ENCODE results near the gene GP9. TPM values are rescaled to one million over a fixed set of nuclear protein-coding genes. Genes with fewer than 3 reads are reported as not detected.

Gene GP9
- total RNA-seq, 3 donors from 2014 or later (not counting 1 experiment from before 2014, with no cell fraction given) = 0.86 to 8.6 (median 3.8) TPM

GRCh38 chr3:129047553-129047839, 13.1 kb upstream of the GP9 start:
- Histone ChIP-seq H3K4me3 (ENCODE audit: low read length) (no peak overlapping the region), H3K9me3 (ENCODE audit: control insufficient read depth, insufficient read depth, low read length) (no peaks in the 10 kb centered on the region), H3K36me3 (ENCODE audit: control insufficient read depth, insufficient read depth, low read length) (no peaks in the 10 kb centered on the region), H3K27ac (ENCODE audit: low read length) (no peak overlapping the region), H3K27me3 (ENCODE audit: control insufficient read depth, insufficient read depth, low read length) (no peaks in the 10 kb centered on the region), H3K4me1 (ENCODE audit: control insufficient read depth, insufficient read depth, low read length) (peaks cover 11% of the 10 kb centered on the region)
- peaks cover 6 to 10% of the 10 kb centered on the region in 2 donors for H3K27me3 Mint-ChIP-seq (ENCODE audit: low read depth in 2 of 2)
- H3K9me3 Mint-ChIP-seq = peaks cover 3% of the 10 kb centered on the region in 2 donors
- no peaks in the 10 kb centered on the region for H3K4me1 Mint-ChIP-seq
- intact Hi-C loops (cut with micrococcal nuclease) = no loop called here
- TF ChIP-seq, protein P1, sequence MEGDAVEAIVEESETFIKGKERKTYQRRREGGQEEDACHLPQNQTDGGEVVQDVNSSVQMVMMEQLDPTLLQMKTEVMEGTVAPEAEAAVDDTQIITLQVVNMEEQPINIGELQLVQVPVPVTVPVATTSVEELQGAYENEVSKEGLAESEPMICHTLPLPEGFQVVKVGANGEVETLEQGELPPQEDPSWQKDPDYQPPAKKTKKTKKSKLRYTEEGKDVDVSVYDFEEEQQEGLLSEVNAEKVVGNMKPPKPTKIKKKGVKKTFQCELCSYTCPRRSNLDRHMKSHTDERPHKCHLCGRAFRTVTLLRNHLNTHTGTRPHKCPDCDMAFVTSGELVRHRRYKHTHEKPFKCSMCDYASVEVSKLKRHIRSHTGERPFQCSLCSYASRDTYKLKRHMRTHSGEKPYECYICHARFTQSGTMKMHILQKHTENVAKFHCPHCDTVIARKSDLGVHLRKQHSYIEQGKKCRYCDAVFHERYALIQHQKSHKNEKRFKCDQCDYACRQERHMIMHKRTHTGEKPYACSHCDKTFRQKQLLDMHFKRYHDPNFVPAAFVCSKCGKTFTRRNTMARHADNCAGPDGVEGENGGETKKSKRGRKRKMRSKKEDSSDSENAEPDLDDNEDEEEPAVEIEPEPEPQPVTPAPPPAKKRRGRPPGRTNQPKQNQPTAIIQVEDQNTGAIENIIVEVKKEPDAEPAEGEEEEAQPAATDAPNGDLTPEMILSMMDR (IDR thresholded peaks at IDR 0.05) = no peak
- 94% methylated on average over 6 of the region's 6 CpGs for WGBS (ENCODE audit: insufficient coverage)
- no peak for DNase-seq
- no peak for ATAC-seq
- no peak overlapping the region for H3K27ac Mint-ChIP-seq
- H3K36me3 Mint-ChIP-seq = peaks cover 7% of the 10 kb centered on the region
- H3K4me3 Mint-ChIP-seq = peak overlapping the region; percentile 28

DNA sequence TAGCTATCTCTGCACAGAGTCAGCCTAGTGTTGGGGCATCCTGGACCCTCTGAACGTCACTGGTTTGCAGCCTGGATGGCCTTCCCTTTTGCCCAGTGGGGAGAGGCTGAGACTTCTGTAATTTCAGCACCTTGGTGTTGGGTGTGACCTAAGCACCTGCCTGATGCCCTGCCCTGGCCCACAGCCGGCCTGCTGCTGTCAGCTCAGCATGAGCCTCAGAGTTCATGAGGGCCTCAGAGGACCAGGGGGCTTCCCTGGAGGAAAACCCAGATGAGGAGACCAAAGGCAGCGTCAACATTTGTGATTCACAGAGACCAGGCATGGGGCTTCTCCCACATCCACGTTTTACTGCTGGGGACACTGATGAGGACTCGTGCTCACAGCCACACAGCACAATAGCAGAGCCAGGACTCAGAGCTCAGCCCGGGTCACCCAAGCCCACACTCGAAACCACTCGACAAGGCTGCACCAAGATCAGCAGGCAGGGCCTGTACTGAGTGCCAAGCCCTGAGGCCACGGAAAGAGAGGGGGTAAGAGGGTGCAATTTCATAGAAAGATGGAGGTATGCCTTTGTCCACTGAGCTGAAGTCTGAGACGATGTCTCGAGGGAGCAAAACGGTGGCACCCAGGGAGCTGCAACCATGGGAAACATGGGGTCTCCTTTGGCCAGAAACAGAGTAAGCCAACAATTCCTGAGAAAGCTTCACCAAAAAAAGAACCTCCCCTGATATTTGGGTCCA, 9.9 kb upstream of the GP9 start:
- no peaks in the 10 kb centered on the region for H3K27me3 Mint-ChIP-seq (ENCODE audit: low read depth in 2 of 2)
- 87% methylated on average over 12 of the region's 12 CpGs for WGBS (ENCODE audit: insufficient coverage)
- no peak overlapping the region for H3K27ac Mint-ChIP-seq
- Histone ChIP-seq H3K4me1 (ENCODE audit: control insufficient read depth, insufficient read depth, low read length) (peaks cover 15% of the 10 kb centered on the region), H3K27me3 (ENCODE audit: control insufficient read depth, insufficient read depth, low read length) (no peaks in the 10 kb centered on the region), H3K9me3 (ENCODE audit: control insufficient read depth, insufficient read depth, low read length) (no peaks in the 10 kb centered on the region), H3K4me3 (ENCODE audit: low read length) (no peak overlapping the region), H3K36me3 (ENCODE audit: control insufficient read depth, insufficient read depth, low read length) (no peaks in the 10 kb centered on the region), H3K27ac (ENCODE audit: low read length) (no peak overlapping the region)
- DNase-seq (no peak), ATAC-seq (no peak)
- H3K9me3 Mint-ChIP-seq = peaks cover 3% of the 10 kb centered on the region in 2 donors
- H3K36me3 Mint-ChIP-seq = peaks cover 7% of the 10 kb centered on the region
- H3K4me3 Mint-ChIP-seq = no peak overlapping the region
- H3K4me1 Mint-ChIP-seq = peaks cover 8 to 9% of the 10 kb centered on the region in 2 donors
- TF ChIP-seq, protein P1 (IDR thresholded peaks at IDR 0.05) = no peak
- intact Hi-C loops (cut with micrococcal nuclease) = no loop called here

GRCh38 chr3:129051871-129052340, 8.7 kb upstream of the GP9 start:
- Mint-ChIP-seq H3K36me3 (peaks cover 7% of the 10 kb centered on the region), H3K27me3 (ENCODE audit: low read depth in 2 of 2) (no peaks in the 10 kb centered on the region), H3K27ac (no peak overlapping the region), H3K4me3 (no peak overlapping the region), H3K9me3 (peaks cover 3% of the 10 kb centered on the region in 2 donors), H3K4me1 (peaks cover 8 to 9% of the 10 kb centered on the region in 2 donors)
- TF ChIP-seq, protein P1 (IDR thresholded peaks at IDR 0.05) = no peak
- intact Hi-C loops (cut with micrococcal nuclease) = loop anchor here (2.0 kb wide), 1 partner anchor 69 kb away; the partner anchor contains the start of gene RAB43
- Histone ChIP-seq H3K4me3 (ENCODE audit: low read length) (no peak overlapping the region), H3K27ac (ENCODE audit: low read length) (no peak overlapping the region), H3K4me1 (ENCODE audit: control insufficient read depth, insufficient read depth, low read length) (peaks cover 9% of the 10 kb centered on the region), H3K36me3 (ENCODE audit: control insufficient read depth, insufficient read depth, low read length) (no peaks in the 10 kb centered on the region), H3K27me3 (ENCODE audit: control insufficient read depth, insufficient read depth, low read length) (no peaks in the 10 kb centered on the region), H3K9me3 (ENCODE audit: control insufficient read depth, insufficient read depth, low read length) (no peaks in the 10 kb centered on the region)
- ATAC-seq = no peak
- WGBS (ENCODE audit: insufficient coverage) = 84% methylated on average over 5 of the region's 5 CpGs
- no peak for DNase-seq
